PFSK-1 (cell line): ENCODE measurements around the gene DEFB126.

ENCODE experiments used
- FOXP2 ChIP-seq: optimal IDR thresholded peaks from 2 replicates; pipeline ENCODE3; 2011; ENCODE audit warnings: borderline replicate concordance, control low read depth, inconsistent platforms; ENCODE audit not compliant: insufficient read depth; ENCODE audit errors: extremely low read length, extremely low read depth
- POLR2AphosphoS5 ChIP-seq: IDR thresholded peaks from 2 replicates; pipeline ENCODE4 v1.6.1; 2012; ENCODE audit warnings: low read depth, mild to moderate bottlenecking, control low read depth, low read length, moderate library complexity
- SIN3A ChIP-seq: IDR thresholded peaks from 2 replicates; pipeline ENCODE4 v1.6.1; 2012; ENCODE audit warnings: mild to moderate bottlenecking, low read length, moderate library complexity, borderline replicate concordance; ENCODE audit not compliant: insufficient read depth
- TAF1 ChIP-seq: IDR thresholded peaks from 2 replicates; pipeline ENCODE4 v1.6.1; 2012; ENCODE audit warnings: low read length, control low read depth, borderline replicate concordance; ENCODE audit not compliant: insufficient read depth
- TF ChIP-seq, protein P1 (sequence below), 2 experiments: IDR thresholded peaks; 2 replicates each; pipeline versions ENCODE4 v1.6.1 to v1.8.0; 2011 to 2012; ENCODE audit warnings: low read depth in 2 of 2, low read length in 2 of 2, control low read depth in 1 of 2, inconsistent platforms in 1 of 2, mild to moderate bottlenecking in 1 of 2, moderate library complexity in 1 of 2; ENCODE audit not compliant: insufficient read depth in 1 of 2

DNA sequence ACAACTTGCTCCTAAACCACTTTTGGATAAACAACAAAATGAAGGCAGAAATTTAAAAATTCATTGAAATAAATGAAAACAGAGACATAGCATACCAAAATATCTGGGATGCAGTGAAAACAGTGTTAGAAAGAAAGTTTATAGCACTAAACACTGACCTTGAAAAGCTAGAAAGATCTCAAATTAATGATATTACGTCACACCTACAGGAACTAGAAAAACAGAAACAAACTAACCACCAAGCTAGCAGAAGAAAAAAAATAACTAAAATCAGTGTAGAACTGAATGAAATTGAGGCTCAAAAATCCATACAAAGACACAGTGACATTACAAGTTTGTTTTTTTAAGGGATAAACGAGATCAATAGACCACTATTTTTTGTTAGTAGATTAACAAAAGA, 41.9 kb downstream of the DEFB126 start:
- TF ChIP-seq TAF1 (no peak), POLR2AphosphoS5 (no peak), SIN3A (no peak), FOXP2 (no peak)
- TF ChIP-seq, protein P1, sequence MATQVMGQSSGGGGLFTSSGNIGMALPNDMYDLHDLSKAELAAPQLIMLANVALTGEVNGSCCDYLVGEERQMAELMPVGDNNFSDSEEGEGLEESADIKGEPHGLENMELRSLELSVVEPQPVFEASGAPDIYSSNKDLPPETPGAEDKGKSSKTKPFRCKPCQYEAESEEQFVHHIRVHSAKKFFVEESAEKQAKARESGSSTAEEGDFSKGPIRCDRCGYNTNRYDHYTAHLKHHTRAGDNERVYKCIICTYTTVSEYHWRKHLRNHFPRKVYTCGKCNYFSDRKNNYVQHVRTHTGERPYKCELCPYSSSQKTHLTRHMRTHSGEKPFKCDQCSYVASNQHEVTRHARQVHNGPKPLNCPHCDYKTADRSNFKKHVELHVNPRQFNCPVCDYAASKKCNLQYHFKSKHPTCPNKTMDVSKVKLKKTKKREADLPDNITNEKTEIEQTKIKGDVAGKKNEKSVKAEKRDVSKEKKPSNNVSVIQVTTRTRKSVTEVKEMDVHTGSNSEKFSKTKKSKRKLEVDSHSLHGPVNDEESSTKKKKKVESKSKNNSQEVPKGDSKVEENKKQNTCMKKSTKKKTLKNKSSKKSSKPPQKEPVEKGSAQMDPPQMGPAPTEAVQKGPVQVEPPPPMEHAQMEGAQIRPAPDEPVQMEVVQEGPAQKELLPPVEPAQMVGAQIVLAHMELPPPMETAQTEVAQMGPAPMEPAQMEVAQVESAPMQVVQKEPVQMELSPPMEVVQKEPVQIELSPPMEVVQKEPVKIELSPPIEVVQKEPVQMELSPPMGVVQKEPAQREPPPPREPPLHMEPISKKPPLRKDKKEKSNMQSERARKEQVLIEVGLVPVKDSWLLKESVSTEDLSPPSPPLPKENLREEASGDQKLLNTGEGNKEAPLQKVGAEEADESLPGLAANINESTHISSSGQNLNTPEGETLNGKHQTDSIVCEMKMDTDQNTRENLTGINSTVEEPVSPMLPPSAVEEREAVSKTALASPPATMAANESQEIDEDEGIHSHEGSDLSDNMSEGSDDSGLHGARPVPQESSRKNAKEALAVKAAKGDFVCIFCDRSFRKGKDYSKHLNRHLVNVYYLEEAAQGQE (IDR thresholded peaks at IDR 0.05; ENCODE audit: insufficient read depth in 1 of 2, low read depth in 2 of 2, low read length in 2 of 2): no peak
